M059J (cell line): Measurements from ENCODE around the gene ADAMTS17. TPM values are rescaled to one million over a fixed set of nuclear protein-coding genes. Genes with fewer than 3 reads are reported as not detected.

ENCODE experiments used
- DNase-seq: peaks from one replicate; pipeline ENCODE4 v3.0.0-alpha.2; 2012; ENCODE audit warnings: low read depth
- total RNA-seq: library from RNA; depleted of rRNA; stranded (reverse); fragments of >200 nt; shearing (Covaris generic); gene quantifications from 2 replicates; pipeline ENCODE4 v1.2.3, GENCODE V29; 2014

ADAMTS17 gene
- total RNA-seq, 1 experiment from 2014 or later: 0.02 TPM

DNA sequence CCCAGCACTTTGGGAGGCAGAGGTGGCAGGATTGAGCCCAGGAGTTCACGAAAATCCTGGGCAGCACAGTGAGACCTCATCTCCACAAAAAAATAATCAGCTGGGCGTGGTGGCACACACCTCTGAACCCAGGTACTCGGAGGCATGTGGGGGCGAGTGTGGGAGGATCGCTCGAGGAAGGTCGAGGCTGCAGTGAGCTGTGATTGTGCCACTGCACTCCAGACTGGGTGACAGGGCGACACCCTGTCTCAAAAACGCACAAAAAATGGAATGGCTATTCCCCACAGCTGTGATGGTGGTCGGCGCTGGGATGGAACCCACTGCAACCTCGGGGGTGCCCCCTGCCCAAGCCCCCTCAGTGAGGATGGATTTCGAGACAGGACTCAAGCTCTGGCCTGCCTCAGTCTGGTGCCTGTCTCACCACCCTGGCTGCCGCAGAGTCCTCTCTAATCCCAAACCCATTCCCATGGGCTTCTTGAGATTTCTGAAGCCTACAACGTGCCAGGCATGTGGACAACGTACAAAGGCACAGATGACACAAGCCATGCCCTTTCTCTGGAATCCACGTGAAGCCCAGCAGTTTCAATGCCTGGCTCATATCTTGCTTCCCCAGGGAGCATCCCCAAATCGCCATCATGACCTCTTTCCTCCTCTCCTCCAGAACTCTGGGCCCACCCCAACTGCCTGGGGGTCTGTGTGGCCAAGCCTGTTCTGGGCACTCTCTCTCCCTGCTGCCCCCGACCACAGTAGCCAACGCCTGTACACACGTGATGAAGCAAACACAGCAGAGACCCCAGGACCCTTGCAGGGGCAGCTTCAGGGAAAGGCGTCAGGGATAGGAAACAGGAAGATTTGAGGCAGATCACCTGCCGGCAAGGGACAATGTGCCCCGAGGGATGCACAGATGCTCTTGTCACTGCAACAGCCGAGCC is 32.4 kb downstream of the ADAMTS17 start:
- no peak for DNase-seq

DNA sequence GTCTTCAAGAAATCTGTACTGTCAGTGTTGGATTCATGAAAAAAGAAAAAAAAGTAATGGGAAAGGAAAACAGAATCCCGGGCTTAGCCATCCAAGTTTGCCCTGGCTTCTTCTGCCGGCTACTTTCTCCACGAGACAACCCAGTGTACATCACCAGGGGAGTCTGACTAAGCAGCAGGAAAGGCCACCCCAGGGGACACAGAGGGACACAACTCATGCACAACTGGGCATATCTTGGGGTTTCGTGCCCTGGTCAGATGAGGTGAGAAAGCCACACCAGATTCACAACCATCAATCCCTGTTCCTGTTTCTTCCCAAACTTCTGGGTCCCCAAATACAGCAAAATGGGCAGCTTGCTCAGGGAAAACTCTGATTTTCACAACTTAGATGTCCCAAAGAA is 33.2 kb downstream of the ADAMTS17 start:
- no peak for DNase-seq

GRCh38 chr15:100308213-100308600 is 33.6 kb downstream of the ADAMTS17 start:
- DNase-seq: no peak

DNA sequence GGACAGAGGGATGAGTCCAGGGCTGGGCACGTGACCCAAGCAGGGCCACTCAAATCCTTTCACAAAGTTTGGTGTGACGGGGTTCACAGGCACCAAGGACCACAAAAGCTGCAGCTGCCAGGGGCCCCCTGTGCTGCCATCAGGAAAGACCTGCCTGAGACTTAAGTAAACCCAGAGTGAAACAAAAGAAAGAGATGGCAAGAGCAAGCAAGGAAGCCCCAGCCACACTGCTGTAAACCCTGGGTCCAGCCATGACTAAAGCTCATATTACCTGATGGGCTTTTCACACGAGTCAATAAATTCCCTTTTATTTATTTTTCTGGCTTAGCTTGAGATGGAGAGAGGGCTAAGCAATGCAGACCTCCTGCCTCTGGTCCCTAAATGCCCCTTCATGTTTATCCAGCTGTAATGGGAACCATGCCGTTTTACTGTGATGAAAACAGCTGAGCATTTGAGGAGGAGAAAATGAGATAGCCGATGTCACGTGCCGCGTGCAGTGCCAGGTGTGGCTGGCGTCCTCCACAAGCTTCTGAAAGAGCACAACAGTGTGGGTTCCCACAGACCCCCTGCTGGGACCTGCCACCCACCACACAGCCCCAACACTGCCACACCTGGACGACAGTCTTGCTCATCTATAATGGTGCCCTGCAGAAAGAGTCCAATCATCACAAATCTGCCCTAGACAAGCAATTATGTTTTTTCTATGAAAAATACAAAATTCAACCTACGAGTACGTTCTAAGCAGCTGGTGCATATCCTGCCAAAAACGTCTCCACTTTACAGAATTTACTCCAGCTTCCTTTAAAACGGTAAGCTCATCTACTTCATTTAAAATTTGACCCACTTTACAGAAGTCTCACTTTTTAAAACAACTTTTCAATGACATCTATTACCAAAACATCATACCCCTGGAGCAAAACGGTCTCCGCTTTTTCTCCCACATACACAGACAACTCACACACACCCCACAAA is 34.2 kb downstream of the ADAMTS17 start:
- no peak for DNase-seq

- no peak for DNase-seq
Observed at GRCh38 chr15:100306098-100306497, 35.7 kb downstream of the ADAMTS17 start.

DNA sequence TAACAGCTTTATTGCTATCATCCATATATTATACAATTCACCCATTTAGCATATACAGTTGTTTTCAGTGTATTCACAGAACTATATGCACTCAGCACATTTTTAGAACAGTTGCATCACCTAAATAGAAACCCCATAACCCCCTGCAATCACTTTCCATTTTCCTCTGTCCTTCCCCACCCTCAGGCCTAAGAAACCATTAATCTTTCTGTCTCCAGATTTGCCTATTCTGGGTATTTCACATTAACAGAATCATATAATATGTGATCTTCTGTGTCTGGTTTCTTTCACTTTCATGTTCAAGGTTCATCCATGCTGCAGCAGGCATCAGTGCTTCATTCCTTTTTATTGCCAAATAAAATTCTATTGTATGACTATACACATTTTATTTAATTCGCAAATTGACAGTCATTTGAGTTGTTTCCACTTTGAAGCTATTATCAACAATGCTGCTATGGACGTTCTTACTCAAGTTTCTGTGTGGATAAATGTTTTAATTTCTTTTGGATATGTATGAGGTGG is 39.8 kb downstream of the ADAMTS17 start:
- DNase-seq: no peak

- no peak for DNase-seq
Observed at GRCh38 chr15:100298257-100298656, 43.5 kb downstream of the ADAMTS17 start.

- no peak for DNase-seq
Observed at GRCh38 chr15:100297812-100298211, 44.0 kb downstream of the ADAMTS17 start.

GRCh38 chr15:100295939-100296565 is 45.7 kb downstream of the ADAMTS17 start:
- no peak for DNase-seq

DNA sequence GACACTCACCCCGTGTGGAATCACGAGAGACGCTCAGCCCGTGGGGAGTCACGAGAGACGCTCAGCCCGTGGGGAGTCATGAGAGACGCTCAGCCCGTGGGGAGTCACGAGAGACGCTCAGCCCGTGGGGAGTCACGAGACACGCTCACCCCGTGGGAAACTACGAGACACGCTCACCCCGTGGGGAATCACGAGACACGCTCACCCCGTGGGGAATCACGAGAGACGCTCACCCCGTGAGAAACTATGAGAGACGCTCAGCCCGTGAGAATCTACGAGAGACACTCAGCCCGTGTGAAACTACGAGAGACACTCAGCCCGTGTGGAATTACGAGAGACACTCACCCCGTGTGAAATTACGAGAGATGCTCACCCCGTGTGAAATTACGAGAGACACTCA is 49.8 kb downstream of the ADAMTS17 start:
- DNase-seq: no peak

DNA sequence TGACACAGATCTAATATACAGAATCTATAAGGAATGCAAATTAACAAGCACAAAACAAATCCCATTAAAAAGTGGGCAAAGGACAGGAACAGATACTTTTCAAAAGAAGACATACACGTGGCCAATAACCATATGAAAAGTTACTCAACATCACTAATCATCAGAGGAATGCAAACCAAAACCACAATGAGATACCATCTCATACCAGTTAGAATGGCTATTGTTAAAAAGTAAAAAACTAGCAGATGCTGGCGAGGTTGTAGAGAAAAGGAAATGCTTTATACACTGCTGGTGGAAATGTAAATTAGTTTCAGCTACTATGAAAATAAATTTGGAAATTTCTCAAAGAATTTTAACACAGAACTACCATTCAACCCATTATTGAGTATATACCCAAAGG is 50.7 kb downstream of the ADAMTS17 start:
- peak; percentile 70 for DNase-seq

DNA sequence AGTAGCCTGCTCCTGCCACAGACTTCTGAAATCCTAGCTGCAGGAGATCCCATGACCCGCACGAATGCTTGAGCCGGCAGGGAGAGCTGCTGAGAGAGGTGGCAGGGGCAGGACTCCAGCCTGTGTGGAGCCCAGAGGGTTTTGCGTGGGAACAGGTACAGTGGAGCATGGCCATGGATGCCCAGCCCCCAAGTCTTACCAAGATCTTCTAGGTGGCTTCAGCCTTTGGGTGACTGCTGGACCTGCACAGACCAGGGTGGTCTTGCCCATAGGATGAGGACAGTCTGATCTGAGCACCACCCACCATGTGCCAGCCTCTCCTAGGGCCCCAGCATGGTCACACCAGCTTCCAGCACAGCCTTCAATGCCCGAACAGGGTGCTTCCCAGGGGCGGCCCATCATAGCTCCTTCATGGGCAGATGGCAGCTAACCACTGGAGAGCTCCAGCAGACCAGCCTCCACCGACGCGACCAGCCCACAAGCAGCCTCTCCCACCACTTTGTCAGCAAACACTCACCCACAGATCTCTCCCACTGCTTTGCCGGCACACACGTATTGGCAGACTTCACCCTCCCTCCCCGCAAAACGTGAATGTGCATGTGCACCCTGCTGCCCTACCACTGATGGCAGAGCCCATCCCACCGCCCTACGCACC is 56.0 kb downstream of the ADAMTS17 start:
- no peak for DNase-seq

GRCh38 chr15:100284701-100285100 is 57.1 kb downstream of the ADAMTS17 start:
- no peak for DNase-seq

DNA sequence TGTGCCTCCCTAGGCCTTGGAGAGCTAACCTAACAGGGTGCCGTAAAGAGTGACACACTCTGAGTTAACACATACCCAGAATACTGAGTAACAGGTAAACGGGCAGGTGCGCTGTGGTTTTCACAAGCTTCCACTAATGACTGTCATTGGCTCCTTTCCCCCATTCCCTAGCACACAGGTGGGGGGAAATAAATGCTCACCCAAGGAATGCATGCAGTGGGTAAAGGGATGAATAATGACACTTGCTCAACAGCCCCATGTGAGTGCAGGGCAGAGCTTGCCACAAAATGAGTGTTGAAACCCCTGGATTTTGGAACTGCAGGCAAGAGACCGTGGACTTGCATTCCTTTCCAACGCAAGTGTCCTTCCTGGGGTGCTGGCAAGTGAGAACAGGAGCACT is 57.6 kb downstream of the ADAMTS17 start:
- no peak for DNase-seq

GRCh38 chr15:100281096-100281917 is 60.5 kb downstream of the ADAMTS17 start:
- no peak for DNase-seq

GRCh38 chr15:100279849-100280248 is 61.9 kb downstream of the ADAMTS17 start:
- DNase-seq: no peak

DNA sequence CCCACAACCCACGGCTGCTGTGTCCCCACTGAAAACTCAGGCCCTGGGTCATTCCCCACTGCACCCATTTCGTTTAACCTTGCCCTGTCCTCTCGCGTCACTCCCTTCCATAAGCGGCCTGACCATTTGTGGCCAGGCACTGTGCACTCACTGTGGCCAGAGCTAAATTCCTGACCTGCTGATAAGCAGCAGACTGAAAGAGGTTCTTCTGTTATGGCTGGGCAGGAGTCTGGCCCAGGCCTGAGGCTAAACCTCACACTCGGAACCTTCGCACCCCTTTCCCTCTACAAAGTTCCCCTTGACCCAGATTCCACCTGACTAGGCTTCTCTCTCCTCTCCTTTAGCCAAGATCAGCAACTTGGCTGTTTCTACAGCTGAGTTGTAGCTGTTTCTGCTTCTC is 62.3 kb downstream of the ADAMTS17 start:
- peak; percentile 2 for DNase-seq

GRCh38 chr15:100278596-100279380 is 63.0 kb downstream of the ADAMTS17 start:
- no peak for DNase-seq

GRCh38 chr15:100277087-100277855 is 64.5 kb downstream of the ADAMTS17 start:
- DNase-seq: no peak
